H9 (cell line): ENCODE measurements around the gene SLC17A9. TPM values are rescaled to one million over a fixed set of nuclear protein-coding genes. Genes with fewer than 3 reads are reported as not detected.

Experiments
- DNase-seq: peaks from one replicate; pipeline ENCODE4 v3.0.0-alpha.2; 2017
- H2AFZ ChIP-seq: one replicate; pipeline ENCODE4 v1.6.1; 2013; ENCODE audit warnings: mild to moderate bottlenecking, low read length, control low read depth, moderate library complexity
- H2AK5ac ChIP-seq: 2 replicates; pipeline ENCODE4 v1.6.1; 2013; ENCODE audit warnings: low read length, control low read depth, mixed read lengths; ENCODE audit not compliant: insufficient read length
- H2BK120ac ChIP-seq: one replicate; pipeline ENCODE4 v1.6.1; 2013; ENCODE audit warnings: low read depth, mild to moderate bottlenecking, low read length, control low read depth, inconsistent platforms; ENCODE audit not compliant: poor library complexity, severe bottlenecking
- H2BK12ac ChIP-seq: 2 replicates; pipeline ENCODE4 v1.6.1; 2013; ENCODE audit warnings: low read length, control low read depth, mixed read lengths, low read depth; ENCODE audit not compliant: insufficient read length
- H2BK15ac ChIP-seq: 2 replicates; pipeline ENCODE4 v1.6.1; 2013; ENCODE audit warnings: low read depth, low read length, control low read depth
- H2BK20ac ChIP-seq: one replicate; pipeline ENCODE4 v1.6.1; 2013; ENCODE audit warnings: low read depth, mild to moderate bottlenecking, low read length, control low read depth, inconsistent platforms; ENCODE audit not compliant: poor library complexity, severe bottlenecking
- H2BK5ac ChIP-seq: 2 replicates; pipeline ENCODE4 v1.6.1; 2013; ENCODE audit warnings: low read length, control low read depth, mixed read lengths; ENCODE audit not compliant: insufficient read length
- H3K14ac ChIP-seq: 2 replicates; pipeline ENCODE4 v1.6.1; 2013; ENCODE audit warnings: low read length, control low read depth; ENCODE audit not compliant: insufficient read depth
- H3K18ac ChIP-seq: 2 replicates; pipeline ENCODE4 v1.6.1; 2013; ENCODE audit warnings: low read depth, mild to moderate bottlenecking, mixed read lengths, low read length, control low read depth; ENCODE audit not compliant: insufficient read length
- H3K23ac ChIP-seq: 2 replicates; pipeline ENCODE4 v1.6.1; 2013; ENCODE audit warnings: low read length, control low read depth, mixed read lengths, low read depth; ENCODE audit not compliant: insufficient read length
- H3K23me2 ChIP-seq: 2 replicates; pipeline ENCODE4 v1.6.1; 2013; ENCODE audit warnings: low read depth, mild to moderate bottlenecking, mixed read lengths, low read length, control low read depth; ENCODE audit not compliant: insufficient read length, poor library complexity, severe bottlenecking
- H3K27ac ChIP-seq: 2 replicates; pipeline ENCODE4 v1.5.1; 2013; ENCODE audit warnings: low read length, control low read depth, mixed read lengths, low read depth; ENCODE audit not compliant: insufficient read length
- H3K27me3 ChIP-seq: 2 replicates; pipeline ENCODE4 v1.6.1; 2013; ENCODE audit warnings: low read length, control low read depth, inconsistent platforms; ENCODE audit not compliant: insufficient read depth
- H3K4ac ChIP-seq: 2 replicates; pipeline ENCODE4 v1.6.1; 2013; ENCODE audit warnings: low read depth, mild to moderate bottlenecking, control low read depth, inconsistent platforms, low read length, moderate library complexity
- H3K4me1 ChIP-seq: 2 replicates; pipeline ENCODE4 v1.6.1; 2013; ENCODE audit warnings: low read length, control low read depth, inconsistent platforms; ENCODE audit not compliant: insufficient read depth
- H3K4me2 ChIP-seq: 2 replicates; pipeline ENCODE4 v1.6.1; 2013; ENCODE audit warnings: low read length, control low read depth, mixed read lengths; ENCODE audit not compliant: insufficient read length, insufficient read depth
- H3K56ac ChIP-seq: 2 replicates; pipeline ENCODE4 v1.6.1; 2013; ENCODE audit warnings: low read depth, mild to moderate bottlenecking, mixed read lengths, low read length, control low read depth; ENCODE audit not compliant: insufficient read length
- H3K79me1 ChIP-seq: 2 replicates; pipeline ENCODE4 v1.6.1; 2013; ENCODE audit warnings: low read depth, mild to moderate bottlenecking, moderate library complexity, low read length, control low read depth, inconsistent platforms; ENCODE audit not compliant: insufficient read depth, poor library complexity, severe bottlenecking
- H3K79me2 ChIP-seq: 2 replicates; pipeline ENCODE4 v1.6.1; 2013; ENCODE audit warnings: low read length, control low read depth, inconsistent platforms; ENCODE audit not compliant: insufficient read depth
- H3K9ac ChIP-seq: 2 replicates; pipeline ENCODE4 v1.6.1; 2013; ENCODE audit warnings: low read length, control low read depth, mixed read lengths; ENCODE audit not compliant: insufficient read length; ENCODE audit errors: extremely low read depth
- H3K9me3 ChIP-seq: one replicate; pipeline ENCODE4 v1.6.1; 2013; ENCODE audit warnings: low read depth, low read length, inconsistent platforms; ENCODE audit not compliant: control insufficient read depth
- H3T11ph ChIP-seq: one replicate; pipeline ENCODE4 v1.6.1; 2013; ENCODE audit warnings: mild to moderate bottlenecking, low read length, control low read depth, inconsistent platforms
- H4K20me1 ChIP-seq: one replicate; pipeline ENCODE4 v1.6.1; 2013; ENCODE audit not compliant: control insufficient read depth, insufficient read length, insufficient read depth
- H4K5ac ChIP-seq: 2 replicates; pipeline ENCODE4 v1.6.1; 2013; ENCODE audit warnings: low read depth, mild to moderate bottlenecking, mixed read lengths, low read length, control low read depth; ENCODE audit not compliant: insufficient read length
- H4K8ac ChIP-seq: replicated peaks from 2 replicates; pipeline ENCODE4 v1.6.1; 2013; ENCODE audit warnings: low read length, control low read depth, mixed read lengths, low read depth; ENCODE audit not compliant: insufficient read length
- H4K91ac ChIP-seq: 2 replicates; pipeline ENCODE4 v1.6.1; 2013; ENCODE audit warnings: low read depth, mild to moderate bottlenecking, moderate library complexity, mixed read lengths, low read length, control low read depth; ENCODE audit not compliant: insufficient read length
- H3K27ac Mint-ChIP-seq, 3 experiments: 2 replicates in 2 of 3; 3 replicates in 1 of 3; pipeline ENCODE4 v1.8.0; 2020 to 2021; ENCODE audit warnings: mixed read lengths in 3 of 3, mild to moderate bottlenecking in 1 of 3, moderate library complexity in 1 of 3
- H3K27me3 Mint-ChIP-seq: 2 replicates; pipeline ENCODE4 v1.8.0; 2021; ENCODE audit warnings: low read depth, mild to moderate bottlenecking, moderate library complexity, mixed read lengths
- H3K36me3 Mint-ChIP-seq, 3 experiments: 2 replicates in 2 of 3; 3 replicates in 1 of 3; pipeline ENCODE4 v1.8.0; 2020 to 2021; ENCODE audit warnings: low read depth in 3 of 3, mixed read lengths in 3 of 3; ENCODE audit not compliant: insufficient read depth in 1 of 3
- H3K4me1 Mint-ChIP-seq, 2 experiments: 2 replicates each; pipeline ENCODE4 v1.8.0; 2020; ENCODE audit warnings: mixed read lengths in 2 of 2
- H3K4me3 Mint-ChIP-seq, 2 experiments: 2 replicates in 1 of 2; 3 replicates in 1 of 2; pipeline ENCODE4 v1.8.0; 2020 to 2021; ENCODE audit warnings: mild to moderate bottlenecking in 2 of 2, mixed read lengths in 2 of 2, moderate library complexity in 1 of 2
- H3K9me3 Mint-ChIP-seq, 2 experiments: 2 replicates in 1 of 2; 3 replicates in 1 of 2; pipeline ENCODE4 v1.8.0; 2020; ENCODE audit warnings: mild to moderate bottlenecking in 2 of 2, mixed read lengths in 2 of 2, moderate library complexity in 1 of 2
- CTCF ChIP-seq: fragments of 200-600 bp; sonication (generic); conservative IDR thresholded peaks from 3 replicates; pipeline ENCODE4 v1.8.0; 2021; ENCODE audit warnings: antibody characterized with exemption, mild to moderate bottlenecking
- WGBS: extraction: QIAGEN DNeasy Blood & Tissue Kit; methylation state at CpG from one replicate; pipeline ENCODE4 v1.1.7; 2013; ENCODE audit warnings: missing lambda C conversion rate, low lambda C conversion rate, mixed read lengths; ENCODE audit not compliant: insufficient read length; ENCODE audit errors: extremely low coverage; 5-methylcytosine and 5-hydroxymethylcytosine counted together
- total RNA-seq: library from RNA; stranded (reverse); gene quantifications from 2 replicates; pipeline ENCODE4 v1.2.1, GENCODE V29; 2021

The SLC17A9 gene
- total RNA-seq, 1 experiment from 2014 or later: 20.9 TPM

- no peak overlapping the region for H2AFZ ChIP-seq
- H3K23me2 ChIP-seq: no peaks in the 10 kb centered on the region
- peak; percentile 27; the same call in 1 of the 3 replicates for TF ChIP-seq CTCF
- H2BK5ac ChIP-seq: no peak overlapping the region
- no peak overlapping the region for H3K18ac ChIP-seq
- no peak overlapping the region for H3K56ac ChIP-seq
- no peaks in the 10 kb centered on the region for H3K79me2 ChIP-seq
- H3K4me2 ChIP-seq: no peak overlapping the region
- WGBS: no CpG with 5 or more reads among the region's 19 CpGs
- Mint-ChIP-seq H3K4me1 (peaks cover 3 to 9% of the 10 kb centered on the region in 2 experiments; a peak in 3 of 4 replicates), H3K36me3 (peaks cover 0 to 16% (median 0%) of the 10 kb centered on the region in 3 experiments; a peak in 2 of 7 replicates), H3K27ac (no peak overlapping the region), H3K27me3 (no peaks in the 10 kb centered on the region; the same call in 1 of the 2 replicates), H3K4me3 (no peak overlapping the region), H3K9me3 (no peaks in the 10 kb centered on the region)
- no peak for DNase-seq
- H4K8ac ChIP-seq: no peak overlapping the region
- H2BK12ac ChIP-seq: no peak overlapping the region
- no peak overlapping the region for H3T11ph ChIP-seq
- H3K4ac ChIP-seq: no peak overlapping the region
- H3K14ac ChIP-seq: no peak overlapping the region
- no peak overlapping the region for H2AK5ac ChIP-seq
- no peaks in the 10 kb centered on the region for H3K27me3 ChIP-seq
- H2BK20ac ChIP-seq: no peak overlapping the region
- no peak overlapping the region for H2BK15ac ChIP-seq
- H4K91ac ChIP-seq: no peak overlapping the region
- no peak overlapping the region for H3K27ac ChIP-seq
- no peaks in the 10 kb centered on the region for H3K4me1 ChIP-seq
- H4K20me1 ChIP-seq: no peaks in the 10 kb centered on the region
- no peak overlapping the region for H3K9ac ChIP-seq
- H3K23ac ChIP-seq: no peak overlapping the region
- no peak overlapping the region for H4K5ac ChIP-seq
- no peaks in the 10 kb centered on the region for H3K9me3 ChIP-seq
- no peak overlapping the region for H2BK120ac ChIP-seq
- no peaks in the 10 kb centered on the region for H3K79me1 ChIP-seq
Observed at GRCh38 chr20:62965363-62965771, 12.9 kb downstream of the SLC17A9 start.
